Smooth muscle cell of the brain vasculature (primary cell): ENCODE results near the gene NEMF.
"Not testable (repeated sequence)": the region's sequence is repeated elsewhere in the genome, so short reads cannot be mapped to it uniquely, and the experiment has no call there.

Source experiments
- DNase-seq: peaks from one replicate; pipeline ENCODE4 v3.0.0-alpha.2; 2012; ENCODE audit warnings: low read depth, low spot score

Gene NEMF

DNA sequence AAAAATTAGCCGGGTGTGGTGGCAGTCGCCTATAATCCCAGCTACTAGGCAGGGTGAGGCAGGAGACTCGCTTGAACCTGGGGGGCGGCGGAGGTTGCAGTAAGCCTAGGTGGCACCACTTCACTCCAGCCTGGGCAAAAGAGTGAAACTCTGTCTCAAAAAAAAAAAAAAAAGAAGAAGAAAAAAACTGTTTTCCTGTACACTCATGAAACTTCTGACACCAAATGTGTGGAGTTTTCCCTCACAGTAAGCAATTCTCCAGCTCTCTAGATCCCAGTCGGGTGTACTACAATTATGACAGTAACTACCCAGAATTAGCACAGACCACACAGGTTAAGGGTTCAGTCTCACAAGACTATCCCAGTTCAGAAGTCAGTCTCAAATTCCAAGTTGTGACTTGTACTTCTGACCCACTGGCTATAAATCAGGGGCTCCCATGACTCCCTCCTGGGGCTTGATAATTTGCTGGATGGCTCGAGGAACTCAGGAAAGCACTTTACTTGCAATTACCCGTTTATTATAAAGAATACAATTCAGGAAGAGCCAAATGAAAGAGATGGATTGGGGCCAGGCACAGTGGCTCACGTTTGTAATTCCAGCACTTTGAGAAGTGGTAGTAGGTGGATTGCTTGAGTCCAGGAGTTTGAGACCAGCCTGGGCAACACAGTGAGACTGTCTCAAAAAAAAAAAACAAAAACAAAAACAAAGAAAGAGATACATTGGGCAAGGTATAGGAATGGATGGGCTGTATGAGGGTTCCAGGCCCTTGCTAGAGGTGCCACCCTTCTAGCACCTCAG lies 27.9 kb upstream of the NEMF start:
- no peak for DNase-seq

DNA sequence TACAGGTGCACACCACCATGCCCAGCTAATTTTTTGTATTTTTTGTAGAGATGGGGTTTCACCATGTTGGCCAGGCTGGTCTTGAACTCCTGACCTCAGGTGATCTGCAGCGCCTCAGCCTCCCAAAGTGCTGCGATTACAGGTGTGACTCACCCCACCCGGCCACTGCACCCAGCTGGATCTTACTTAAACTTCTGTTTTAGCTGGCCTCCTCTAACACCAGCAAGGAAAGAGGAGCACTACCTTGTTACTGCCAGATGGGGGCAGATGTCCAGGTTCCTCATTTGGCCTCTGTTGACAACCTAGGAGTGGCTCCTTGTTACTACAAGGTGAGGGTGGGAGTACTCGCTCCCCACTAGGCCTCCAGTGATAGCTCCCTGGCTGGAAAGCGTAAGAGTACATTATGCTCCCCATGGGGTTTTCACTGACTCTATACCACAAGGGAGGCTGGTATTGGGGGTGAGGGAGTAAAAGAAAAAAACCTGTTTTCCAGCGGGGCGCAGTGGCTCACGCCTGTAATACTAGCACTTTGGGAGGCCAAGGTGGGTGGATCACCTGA lies 27.1 kb upstream of the NEMF start:
- DNase-seq = no peak

DNA sequence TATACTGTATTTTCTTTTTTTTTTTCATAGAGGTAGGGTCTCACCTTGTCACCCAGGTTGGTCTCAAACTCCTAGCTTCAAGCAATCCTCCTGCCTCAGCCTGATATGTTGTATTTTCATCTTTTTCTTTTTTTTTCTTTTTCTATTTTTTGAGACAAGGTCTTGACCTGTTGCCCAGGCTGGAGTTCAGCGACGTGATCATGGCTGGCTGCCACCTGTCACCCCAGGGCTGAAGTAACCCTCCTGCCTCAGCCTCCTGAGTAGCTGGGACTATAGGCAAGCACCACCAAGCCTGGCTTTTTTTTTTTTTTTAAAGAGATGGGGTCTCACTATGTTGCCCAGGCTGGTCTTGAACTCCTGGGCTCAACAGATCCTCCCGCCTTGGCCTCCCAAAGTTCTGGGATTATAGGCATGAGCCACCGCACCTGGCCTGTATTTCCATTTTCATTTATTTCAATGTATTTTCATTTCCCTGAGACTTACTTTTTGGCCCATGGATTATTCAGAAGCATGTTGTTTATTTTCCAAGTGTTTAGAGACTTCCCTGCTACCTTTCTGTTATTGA lies 24.1 kb upstream of the NEMF start:
- DNase-seq = no peak

DNA sequence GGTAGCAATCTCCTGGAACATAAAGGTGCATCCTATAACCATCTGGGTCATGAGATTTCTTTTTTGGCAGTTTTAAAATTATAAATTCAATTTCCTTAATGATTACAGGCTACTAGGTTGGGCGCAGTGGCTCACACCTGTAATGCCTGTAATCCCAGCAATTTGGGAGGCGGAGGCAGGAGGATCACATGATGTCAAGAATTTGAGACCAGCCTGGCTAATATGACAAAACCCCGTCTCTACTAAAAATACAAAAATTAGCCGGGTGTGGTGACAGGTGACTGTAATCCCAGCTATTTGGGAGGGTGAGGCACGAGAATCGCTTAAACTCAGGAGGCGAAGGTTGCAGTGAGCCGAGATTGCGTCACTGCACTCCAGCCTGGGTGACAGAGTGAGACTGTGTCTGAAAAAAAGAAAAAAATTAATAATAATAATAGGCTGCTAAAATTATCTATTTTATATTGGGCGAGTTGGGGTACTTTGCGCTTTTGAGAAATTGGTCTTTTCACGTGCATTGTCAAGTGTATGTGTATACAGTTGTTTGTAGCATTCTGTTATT lies 23.1 kb upstream of the NEMF start:
- DNase-seq = no peak

DNA sequence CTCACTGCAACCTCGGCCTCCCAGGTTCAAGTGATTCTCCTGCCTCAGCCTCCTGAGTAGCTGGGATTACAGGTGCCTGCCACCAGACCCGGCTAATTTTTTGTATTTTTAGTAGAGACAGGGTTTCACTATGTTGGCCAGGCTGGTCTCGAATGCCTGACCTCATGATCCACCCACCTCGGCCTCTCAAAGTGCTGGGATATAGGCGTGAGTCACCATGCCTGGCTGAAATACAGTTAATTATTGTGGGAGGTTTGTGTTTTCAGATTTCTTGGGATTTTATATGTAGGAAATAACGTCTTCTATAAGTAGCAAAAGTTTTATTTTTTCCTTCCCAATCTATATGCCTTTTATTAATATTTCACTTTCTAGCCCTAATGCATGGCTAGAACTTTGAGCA lies 21.0 kb upstream of the NEMF start:
- DNase-seq = not testable (repeated sequence)

DNA sequence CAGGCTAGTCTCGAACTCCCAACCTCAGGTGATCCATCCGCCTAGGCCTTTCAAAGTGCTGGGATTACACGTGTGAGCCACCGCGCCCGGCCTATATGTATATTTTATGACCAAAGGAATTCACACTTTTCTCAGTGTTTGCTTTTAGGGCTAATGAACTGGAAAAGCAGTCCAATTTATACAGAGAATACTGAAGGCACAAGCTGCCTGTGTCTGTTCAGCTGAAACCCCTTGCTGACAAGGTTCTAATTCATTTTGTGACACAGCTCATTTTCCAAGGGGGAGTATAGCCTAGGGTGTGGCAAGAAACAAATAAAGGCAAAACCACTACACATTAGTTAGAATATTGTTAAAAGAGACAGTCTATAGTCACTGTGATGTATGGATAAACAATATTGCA lies 18.3 kb upstream of the NEMF start:
- DNase-seq = no peak

DNA sequence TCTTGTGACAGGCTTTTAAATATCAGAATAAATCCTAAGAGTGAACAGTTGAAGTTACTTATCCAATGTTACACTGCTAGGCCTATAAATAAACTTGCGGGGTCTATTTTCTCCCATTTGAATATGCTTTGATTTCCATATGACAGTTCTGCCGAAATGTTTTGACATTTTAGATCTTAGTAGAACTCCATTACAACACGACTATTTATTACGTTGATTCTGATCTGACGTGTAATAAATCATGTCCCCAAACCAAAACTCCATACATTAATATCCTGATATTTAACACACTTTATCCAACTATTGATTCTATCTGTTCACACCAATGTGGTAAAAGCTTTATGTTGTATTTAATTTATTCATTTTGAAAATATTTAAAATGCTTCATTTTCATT lies 16.1 kb upstream of the NEMF start:
- DNase-seq = no peak

DNA sequence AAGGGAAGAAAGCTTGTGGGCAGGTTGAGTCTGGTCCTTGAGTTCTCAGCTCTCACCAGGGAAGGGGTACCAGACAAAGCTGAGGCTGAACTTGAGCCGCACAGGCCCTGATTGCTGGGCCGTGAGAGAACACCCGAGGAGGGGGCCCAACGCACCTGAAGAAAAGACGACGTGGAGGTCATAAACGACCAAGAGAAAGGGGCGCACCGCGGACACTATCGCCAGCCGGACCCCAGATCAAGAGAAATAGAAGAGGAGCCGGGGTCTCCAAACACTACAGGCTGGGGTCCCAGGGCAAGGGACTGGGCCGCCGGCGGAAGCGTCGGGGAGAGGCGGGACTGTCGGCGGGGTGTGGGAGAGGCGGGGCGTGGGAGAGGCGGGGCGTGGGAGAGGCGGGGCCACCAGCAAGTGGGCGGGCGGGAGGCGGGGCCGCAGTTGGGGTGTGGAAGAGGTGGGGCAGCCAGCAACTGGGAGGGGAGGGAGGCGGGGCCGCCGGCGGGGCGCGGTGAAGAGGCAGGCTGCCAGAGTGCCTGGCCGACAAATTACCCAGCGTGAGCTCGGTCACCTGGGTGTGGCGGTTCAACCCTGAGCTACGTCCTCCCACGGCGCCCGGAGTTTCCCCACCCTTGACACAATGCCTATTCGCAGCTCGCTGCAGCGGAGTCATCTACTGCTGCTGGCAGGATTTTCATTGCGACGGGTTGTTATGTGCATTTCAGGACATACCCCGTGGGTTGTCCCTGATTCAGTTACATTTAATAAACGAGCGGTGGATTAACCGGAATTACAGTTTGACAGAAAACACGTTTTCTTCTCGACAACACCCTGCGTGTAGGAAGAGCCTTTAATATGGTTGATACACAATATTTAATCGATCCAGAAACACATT lies 15.5 kb upstream of the NEMF start:
- DNase-seq = peak; percentile 57

DNA sequence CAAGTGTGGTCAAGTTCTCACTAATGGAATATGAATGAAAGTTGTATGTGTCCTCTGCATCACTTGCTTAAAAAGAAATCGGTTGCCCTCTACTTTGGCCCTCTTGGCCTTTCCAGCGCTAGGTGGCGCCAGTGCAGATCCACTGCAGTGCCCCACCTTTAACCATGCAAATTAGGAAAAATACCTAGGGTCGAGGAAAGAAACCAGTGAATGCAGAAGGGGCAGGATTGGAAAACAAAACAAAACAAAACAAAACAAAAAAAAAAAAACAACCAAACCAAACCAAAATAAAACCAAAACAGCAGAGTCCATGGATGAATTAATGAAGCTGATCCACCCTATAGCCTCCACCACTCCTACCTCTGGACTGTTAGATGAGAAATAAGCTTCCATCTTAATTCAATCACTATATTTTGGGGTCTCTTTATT lies 12.9 kb upstream of the NEMF start:
- DNase-seq = peak; percentile 43

DNA sequence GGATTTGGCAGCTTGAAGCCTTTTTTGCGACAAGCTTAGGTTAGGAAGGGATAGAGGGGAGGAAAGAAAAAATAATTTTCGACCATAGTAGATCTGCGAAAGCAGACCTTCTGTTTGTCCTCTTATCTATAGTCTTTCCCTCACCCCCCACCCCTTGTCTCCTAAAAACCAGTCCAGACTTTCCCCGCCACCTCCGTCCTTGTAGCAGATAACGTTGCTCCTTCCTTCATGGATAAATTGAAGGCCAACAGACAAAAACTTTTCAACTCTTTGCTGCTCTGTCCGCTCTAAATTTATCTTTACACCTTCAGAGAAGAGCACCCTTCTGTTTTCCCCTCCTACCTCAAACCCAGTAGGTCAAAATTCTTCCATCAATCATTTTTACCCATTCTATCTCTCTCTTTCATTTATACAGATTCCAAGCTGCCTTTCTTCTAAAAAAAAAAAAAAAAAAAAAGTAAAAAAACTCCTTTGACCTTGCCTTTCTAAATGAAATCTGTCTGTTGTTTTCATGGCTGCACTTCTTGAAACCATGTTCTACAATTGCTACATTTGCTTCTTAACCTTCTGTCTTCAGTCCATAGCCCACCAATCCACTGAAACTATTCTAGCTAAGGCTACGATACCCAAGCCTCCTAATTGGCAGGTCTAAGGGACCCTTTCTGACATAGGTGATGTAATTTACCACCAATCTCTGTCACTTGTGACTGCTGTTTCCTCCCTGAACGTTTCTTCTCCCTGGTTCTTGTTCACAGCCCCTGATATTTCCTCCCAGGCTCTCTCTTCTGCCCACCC lies 11.1 kb upstream of the NEMF start:
- no peak for DNase-seq

DNA sequence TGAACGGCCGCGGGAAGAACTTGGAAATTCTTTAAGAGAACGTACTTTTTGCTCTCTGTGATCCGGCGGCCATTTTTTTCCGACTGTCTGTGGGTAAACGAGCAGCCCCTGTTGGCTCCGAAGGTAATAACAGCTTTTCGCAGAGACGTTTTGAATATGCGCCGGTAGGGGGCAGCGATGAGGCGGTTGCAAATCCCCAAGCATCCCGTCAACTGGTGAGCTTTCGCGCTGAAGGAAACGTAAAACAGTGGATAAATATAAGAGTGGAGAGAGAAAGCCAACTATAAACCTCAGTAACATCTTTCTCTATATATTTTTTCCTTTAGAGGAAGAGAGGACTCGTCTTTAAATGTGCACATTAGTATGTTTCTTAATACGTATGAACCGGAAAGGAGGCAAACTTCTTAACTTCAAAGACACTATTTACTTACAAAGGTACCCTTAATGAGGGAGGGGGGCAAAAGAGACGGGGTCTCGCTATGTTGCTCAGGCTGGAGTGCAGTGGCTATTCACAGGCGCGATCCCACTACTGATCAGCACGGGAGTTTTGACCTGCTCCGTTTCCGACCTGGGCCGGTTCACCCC lies 9.6 kb upstream of the NEMF start:
- DNase-seq = peak; percentile 85

DNA sequence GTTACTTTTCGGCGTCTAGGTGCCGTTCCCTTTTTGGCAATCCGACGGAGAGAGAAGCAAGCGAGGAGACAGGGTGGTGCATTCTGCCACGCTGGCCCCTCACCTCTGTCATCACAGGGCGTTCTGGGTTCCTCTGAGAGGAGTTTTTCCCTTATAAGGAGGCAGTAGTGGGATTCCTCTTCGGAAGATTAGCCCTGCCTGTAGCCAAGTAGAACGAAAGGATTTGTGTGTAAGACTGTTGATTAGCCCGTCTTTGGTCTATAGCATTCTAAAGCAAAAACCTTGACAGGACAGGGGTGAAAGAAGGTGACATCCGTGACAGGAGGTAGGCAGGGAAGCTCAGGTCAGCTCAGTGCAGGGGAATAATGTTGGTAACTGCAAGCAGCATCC lies 9.1 kb upstream of the NEMF start:
- peak; percentile 44 for DNase-seq

DNA sequence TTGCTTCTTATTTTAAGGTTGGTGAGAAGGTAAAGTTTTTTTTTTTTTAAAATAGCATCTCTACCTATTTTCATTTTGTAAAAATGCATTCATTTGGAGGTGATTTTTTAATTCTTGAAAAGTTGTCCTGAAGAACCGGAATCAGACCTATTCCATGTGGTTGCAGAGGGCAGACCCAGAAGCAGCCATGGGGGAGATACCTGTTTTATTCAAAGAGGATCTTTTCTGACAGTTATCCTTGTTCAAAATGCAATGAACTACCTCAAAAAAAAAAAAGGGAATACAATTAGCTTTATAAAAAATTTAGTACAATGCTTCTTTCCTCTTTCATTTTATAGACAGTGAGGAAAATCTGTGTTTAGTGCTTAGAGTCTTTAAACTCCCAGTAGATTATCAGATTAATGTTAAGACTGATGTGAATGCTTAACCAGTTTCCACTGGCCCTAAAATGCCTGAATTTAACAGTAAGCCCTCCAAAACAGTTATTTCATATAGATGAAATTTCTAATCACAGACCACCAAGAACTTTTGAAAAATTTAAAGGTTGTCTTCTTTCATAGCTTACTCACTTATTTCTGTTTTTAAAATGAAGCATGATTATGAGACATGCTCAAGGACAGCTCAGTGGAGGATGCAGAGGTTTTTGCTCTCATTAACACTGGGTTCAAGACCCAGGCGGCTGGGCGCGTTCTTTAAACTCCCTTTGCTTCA lies 8.6 kb upstream of the NEMF start:
- DNase-seq = no peak

DNA sequence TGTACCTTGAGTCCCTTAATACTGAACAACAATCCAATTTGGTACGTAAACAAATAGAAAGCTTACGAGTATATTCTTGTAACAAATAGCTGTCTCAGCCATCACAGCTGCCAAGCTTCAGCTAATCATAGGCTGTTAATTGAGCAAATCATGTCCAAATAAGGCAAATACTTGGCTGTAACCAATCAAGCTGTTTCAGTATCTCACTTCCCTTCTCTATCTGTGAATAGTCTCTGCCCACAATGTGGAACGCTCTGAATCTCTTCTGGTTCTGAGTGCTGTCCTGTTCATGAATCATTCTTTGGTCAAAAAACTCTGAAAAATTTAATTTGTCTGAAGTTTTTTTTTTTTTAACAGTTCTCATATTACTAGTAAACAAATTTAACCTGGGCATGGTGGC lies 5.8 kb upstream of the NEMF start:
- DNase-seq = no peak

DNA sequence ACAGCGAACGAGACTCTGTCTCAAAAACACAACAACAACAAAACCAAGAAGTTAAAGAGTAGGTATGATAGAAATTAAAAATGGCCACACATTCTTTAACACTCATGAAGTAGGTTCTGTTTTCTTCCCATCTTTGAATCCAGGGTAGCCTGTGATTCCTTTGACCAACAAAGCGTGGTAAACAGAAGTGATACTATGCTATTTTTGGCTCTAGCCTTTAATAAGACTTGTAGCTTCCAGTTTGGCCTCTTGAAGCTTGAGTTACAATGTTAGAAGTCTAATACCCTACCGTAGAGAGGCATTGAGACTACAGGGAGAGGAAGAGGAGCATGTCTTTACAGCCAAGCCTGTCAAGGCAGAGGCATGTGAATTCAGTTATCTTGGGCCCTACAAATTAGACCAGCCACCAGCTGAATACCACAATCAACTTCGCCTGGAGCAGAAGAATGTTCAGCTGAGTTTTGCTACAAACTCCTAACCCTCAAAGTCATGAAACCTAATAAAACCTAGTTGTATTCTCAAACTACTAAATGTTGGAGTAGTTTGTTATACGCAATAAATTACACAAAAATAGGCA lies 4.9 kb upstream of the NEMF start:
- no peak for DNase-seq

DNA sequence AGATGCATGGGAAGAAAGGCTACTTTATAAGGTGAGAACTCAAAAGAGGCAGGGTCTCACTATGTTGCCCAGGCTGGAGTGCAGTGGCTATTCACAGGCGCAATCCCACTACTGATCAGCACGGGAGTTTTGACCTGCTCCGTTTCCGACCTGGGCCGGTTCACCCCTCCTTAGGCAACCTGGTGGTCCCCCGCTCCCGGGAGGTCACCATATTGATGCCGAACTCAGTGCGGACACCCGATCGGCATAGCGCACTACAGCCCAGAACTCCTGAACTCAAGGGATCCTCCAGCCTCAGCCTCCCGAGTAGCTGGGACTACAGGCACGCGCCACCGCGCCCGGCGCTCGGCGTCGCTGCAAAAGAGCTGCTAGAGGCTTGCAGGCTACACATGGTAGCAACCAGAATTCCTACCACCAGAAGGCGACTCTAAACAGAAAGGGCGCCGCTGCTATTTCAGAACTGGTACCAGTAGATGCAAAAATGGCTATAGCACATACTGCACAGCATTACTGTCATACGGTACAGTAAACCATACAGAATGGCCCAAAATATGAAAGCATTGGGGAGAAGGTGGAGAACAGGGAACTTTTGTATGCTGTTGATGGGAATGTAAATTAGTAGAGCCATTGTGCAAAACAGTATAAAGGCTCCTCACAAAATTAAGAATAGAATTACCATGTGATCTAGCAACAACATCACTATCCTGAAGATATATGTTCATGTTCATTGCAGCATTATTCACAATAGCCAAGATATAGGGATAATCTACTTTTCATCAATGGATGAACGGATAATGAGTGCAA lies 1.2 kb upstream of the NEMF start:
- DNase-seq = peak; percentile 50

DNA sequence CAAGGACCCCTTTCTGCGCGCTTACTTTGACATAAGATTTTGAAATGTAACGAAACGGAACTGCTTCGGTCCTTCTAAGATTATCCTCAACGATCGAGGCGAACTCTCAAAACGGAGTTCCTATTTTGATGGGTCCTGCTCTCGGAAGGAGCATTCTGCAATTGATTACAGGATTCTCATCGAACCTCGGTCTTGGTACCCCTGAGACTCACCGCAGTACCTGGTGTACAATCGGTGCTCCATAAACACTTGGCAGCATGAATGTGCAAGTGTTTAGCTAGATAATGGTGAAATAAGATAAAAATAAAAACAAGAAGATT lies 530 bp upstream of the NEMF start:
- no peak for DNase-seq

DNA sequence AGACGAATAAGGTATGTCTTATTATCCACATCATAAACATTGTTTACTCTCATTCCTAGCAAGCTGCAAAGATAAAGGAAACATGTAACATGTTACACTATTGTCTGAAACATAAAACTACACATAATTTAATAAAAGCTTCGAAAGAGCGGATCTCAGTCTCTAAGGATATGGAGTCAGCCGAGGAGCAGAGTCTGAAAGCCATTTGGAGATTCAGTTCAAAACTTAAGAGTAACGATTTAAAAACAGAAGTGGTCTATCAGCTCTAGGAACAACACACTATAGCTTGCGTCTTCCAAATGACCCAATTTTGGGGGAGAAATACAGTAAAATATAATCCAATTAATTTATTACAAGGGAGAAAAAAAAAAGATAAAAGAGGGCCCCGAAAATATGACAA lies 775 bp downstream of the NEMF start:
- no peak for DNase-seq

DNA sequence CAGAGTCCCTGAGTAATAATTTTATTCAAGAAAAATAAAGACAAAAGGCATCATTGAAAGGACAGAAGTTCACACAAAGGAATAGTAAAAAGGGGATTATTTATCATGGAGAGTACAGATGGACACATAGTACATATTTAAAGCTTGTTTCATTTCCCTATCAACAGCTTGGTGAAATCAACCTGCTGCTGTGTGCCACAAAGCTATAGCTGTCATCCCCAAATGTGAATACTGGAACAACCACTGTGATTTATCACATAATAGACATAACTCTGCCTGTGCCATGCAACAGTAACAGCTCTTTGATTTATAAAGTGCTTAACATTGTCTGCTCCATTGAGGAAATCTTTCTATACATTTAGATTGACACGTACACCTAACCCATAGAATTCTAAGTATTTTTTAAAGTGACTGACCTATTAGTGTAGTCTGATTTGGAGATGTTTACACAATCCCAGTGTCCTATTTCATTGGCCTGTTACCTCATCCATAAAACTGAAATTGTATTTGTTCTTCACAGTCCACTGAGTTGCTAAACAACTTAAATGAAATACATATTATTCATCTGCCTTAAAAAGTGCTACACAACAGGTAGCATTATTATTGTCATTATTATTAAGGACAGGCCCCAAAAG lies 3.3 kb downstream of the NEMF start:
- no peak for DNase-seq
